Activated CD8-positive, alpha-beta memory T cell treated with anti-CD3 and anti-CD28 coated beads for 36 hours (primary cell): ENCODE measurements around the gene PARS2. TPM values are rescaled to one million over a fixed set of nuclear protein-coding genes. Genes with fewer than 3 reads are reported as not detected.

Experiments used
- CTCF ChIA-PET: fragments of 350-600 bp; sonication (Branson Sonifier 250); formaldehyde crosslinking; loops from one replicate; lab custom pipeline; 2021; ENCODE audit warnings: antibody characterized with exemption; lab: Charles Lee
- POLR2A ChIA-PET: fragments of 350-600 bp; sonication (Branson Sonifier 250); formaldehyde crosslinking; loops from one replicate; lab custom pipeline; 2021; ENCODE audit warnings: antibody characterized with exemption; lab: Charles Lee
- total RNA-seq, 2 experiments: library from RNA; stranded (reverse); gene quantifications; one replicate each; pipeline ENCODE4 v1.2.3, GENCODE V29; 2021

The PARS2 gene
- total RNA-seq: 1 to 10 TPM; 8.4 to 8.5 TPM

DNA sequence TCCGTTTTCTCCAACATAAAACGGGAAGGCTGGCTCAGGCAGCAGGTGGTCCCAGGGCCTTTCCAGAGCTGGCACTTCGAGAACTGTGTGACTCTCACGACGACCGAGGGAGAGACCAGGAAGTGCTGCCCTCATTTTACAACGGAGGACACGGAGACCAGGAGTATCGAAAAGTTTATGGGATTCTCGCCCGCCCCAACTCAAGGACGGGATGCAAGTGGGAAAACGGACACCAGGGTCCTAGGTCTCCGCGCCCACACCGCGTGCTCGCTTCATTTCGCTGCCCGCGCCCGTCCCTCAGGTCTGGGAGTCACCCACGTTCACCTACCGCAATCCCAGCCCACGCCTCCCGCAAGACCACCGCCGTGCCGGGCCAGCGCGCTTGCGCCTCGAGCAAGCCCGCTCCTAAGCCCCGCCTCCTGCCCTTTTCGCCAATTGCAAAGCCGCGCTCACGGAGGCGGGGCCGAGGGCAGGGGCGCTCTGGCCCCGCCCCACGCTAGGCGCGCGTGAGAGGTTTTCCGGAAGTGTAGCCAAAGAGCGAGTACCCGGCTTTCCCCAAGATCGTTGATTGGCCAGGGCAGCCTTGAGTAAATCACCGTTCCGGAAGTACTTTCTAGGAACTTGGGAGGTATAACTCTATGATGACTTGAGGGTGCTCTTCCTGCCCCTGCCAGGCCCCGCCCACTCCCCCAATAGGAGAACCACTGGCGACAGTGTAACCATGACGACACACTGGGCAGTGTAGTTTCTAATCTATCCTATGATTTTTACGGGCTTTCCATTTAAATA lies at the start of gene PARS2:
Gene PARS2 (minus strand): TSS at position 391 of the 789 bp plus-strand sequence. CDS start 5,362 bp downstream, outside the sequence.
- ChIA-PET CTCF (interaction anchor here (0.7 to 1.4 kb wide), 3 partner anchors 27 to 181 kb away, joined by 3 to 4 read pairs (median 3); no protein-coding TSS in a partner anchor), POLR2A (no interaction called here)

DNA sequence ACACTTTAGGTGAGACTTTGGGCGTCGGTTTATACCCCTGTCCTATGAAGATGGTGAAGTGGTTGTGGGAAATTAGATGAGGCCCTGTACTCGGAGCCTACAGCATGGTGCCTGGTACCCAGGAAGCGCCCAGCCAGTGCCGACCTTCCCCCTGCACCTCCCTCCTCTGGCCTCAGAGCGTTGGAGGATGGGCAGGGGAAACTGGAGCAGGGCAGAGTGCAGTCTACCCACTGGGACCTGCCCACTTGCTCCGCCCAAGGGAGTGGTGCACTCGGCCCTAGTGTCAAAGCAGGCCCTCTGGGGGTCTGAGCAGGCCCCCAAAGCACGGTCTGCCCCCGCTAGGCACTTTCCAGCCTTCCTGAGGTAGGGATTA lies 49.8 kb upstream of the PARS2 start:
- ChIA-PET POLR2A (no interaction called here), CTCF (interaction anchor here (1.1 to 1.4 kb wide), 3 partner anchors 142 to 324 kb away, joined by 3 to 5 read pairs (median 3); no protein-coding TSS in a partner anchor)

DNA sequence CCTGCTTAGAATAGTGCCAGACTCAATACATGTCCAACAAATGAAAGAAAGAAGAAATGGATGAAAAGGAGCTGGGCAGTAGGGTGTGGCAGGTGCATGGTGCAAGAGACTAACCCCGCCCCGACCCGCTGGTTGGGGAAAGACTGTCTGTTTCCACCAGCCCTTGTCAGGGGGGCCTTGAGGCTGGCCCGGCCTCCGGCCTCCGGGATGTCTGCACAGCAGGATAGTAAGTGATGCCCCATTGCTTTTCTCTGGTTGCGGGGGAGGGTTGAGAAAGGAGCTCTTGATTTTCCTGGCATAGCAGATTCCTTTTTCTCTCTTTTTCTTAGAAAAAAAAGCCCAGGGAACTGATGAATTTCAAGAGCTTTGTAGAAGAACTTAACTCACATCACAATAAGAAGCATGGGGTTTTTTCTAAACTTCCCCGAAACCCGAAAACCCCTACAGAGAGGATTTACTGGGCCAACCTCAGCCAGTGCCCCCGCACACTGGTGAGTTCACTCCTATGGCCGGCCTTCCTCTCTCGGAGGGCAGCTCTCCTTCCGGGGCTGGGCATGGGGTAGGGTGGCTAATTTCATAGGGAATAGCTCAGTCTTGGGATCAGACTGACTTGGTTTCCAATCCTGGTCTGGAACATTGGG lies 49.3 kb upstream of the PARS2 start:
- CTCF ChIA-PET: interaction anchor here (1.1 to 1.4 kb wide), 3 partner anchors 142 to 324 kb away, joined by 3 to 5 read pairs (median 3); no protein-coding TSS in a partner anchor
- POLR2A ChIA-PET: no interaction called here

DNA sequence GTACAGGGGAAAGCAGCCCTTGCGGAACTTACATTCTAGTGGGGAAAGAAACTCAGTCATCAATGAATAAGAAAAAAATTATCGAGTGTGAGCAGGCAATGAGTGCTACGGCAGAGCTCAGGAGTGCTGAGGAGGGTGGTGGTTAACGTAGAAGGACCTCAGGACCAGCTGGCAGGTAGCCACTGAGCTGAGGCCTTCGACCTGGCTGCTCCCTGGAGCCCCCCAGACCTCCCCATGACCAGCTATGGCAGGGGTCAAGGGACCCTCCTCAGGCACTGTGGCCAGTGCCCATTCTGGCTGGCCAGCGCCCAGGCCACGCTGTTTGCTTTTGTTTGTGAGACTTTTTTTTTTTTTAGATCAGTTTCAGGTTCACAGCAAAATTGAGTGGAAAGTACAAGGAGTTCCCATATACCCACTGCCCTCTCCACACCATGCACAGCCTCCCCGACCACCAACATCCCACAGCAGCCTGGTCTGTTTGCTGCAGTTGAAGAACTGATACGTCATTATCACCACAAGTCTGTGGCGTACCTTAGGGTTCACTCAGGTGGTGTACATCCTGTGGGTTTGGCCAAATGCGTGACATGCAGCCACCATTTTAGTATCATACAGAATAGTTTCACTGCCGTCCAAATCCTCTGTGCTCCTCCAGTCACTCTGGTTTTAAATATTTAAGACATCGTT lies 48.6 kb upstream of the PARS2 start:
- POLR2A ChIA-PET: interaction anchor here (0.7 kb wide), 1 partner anchor 10 kb away, joined by 5 read pairs; no protein-coding TSS in a partner anchor

DNA sequence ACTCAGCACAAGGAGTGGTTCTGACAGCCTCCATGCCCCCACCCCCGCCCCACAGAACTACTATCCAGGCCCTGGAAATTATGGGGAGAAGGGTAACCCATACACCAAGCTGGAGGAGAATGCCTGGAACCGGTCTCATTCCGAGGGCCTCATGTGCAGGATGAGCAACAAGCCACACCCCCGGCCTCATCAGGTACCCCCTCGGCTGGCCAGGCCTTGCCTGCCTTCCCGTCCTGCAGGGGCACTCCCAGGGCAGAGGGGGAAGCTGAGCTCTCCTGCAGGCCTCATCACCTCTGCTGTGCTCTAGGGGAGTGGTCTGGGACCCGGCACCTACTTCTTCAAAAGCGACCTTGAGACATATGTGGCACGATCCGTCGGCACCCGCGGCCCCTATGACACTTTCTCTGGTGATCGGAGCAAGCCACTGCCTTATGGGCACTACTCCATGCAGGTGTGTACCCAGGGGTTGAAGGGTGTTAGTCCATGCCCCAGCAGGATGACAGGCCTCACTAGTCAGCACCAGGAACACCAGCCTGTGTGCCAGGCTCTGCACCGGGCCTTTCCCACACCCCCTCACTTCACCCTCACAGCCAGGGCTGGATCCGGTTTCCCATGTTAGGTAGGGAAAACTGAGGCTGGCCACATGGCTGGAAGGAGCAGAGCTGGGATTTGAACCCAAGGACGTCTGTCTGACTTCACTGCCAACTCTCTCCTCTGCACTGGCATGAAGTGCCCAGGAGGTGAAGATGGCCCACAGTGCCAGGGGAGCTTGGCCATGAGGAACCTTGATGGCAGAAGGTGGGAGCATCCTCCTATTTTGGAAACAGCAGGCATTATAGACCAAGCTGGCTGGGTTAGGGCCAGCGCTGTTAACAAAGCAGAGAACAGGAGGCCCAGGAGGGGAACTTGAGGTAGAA lies 47.7 kb upstream of the PARS2 start:
- CTCF ChIA-PET: interaction anchor here (0.6 to 1.1 kb wide), 3 partner anchors 12 to 493 kb away, joined by 3 read pairs; no protein-coding TSS in a partner anchor
- POLR2A ChIA-PET: interaction anchor here (0.7 kb wide), 1 partner anchor 9 kb away, joined by 5 read pairs; no protein-coding TSS in a partner anchor

More for the DNA sequence above, 48.6 kb upstream of the PARS2 start:
- CTCF ChIA-PET: interaction anchor here (1.0 to 1.2 kb wide), 3 partner anchors 22 to 323 kb away, joined by 3 read pairs; no protein-coding TSS in a partner anchor

DNA sequence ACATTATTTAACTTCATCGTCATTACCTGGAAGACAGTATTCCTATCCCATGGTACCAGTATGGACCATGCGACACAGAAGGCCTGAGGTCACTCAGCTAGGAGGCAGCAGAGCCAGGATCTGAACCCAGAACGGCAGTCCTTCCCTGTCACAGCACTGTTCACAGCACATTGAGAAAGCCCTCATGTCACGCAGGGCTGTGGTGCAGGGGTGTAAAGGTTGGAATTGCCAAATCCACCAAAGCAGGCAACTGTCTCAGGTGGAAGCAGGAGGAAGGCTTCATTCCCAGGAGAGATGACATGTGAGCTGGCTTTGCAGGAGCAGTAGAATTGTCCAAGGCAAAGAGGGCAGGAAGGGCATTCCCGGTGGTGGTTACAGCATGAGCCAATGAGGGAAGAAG lies 46.7 kb upstream of the PARS2 start:
- POLR2A ChIA-PET: no interaction called here
- CTCF ChIA-PET: interaction anchor here (0.8 to 1.1 kb wide), 2 partner anchors 11 to 42 kb away, joined by 3 read pairs; no protein-coding TSS in a partner anchor

DNA sequence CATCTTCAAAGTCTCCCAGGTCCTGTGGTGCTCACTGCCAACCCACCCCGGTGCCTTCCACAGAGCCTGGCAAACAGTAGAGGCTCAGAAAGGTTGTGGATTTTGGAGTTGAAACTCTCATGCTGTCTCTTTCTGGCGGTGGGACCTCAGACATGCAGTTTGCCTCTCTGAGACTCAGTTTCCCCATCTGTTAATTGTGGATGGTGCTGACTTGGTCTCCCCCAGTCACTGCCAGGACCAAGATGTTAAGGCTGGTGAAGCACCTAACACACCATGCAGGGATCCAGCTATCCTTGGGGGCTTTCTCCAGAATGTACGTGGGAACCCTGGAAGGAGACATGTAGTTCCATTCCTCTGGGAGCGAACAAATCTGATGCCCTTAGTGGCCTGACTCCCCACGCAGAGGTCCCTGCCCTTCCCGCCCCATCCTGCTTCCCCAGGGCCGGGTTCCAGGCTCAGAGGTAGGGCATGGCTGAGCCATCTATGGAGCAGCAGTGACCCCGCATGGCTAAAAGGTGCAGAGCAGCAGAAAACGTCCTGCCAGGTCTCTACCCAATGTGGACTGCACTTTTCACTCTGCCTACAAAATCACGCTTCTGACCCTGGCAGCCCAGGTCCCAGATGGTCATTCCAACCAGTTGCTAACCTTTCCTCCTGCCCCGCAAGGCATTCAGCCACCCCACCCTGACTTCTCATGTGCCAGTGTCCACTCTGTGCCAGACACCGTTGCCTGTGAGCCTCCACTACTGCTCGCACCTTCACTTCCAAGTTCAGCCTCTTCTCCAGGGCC lies 46.0 kb upstream of the PARS2 start:
- CTCF ChIA-PET: interaction anchor here (0.8 to 1.6 kb wide), 10 partner anchors 9 to 321 kb away, joined by 3 to 9 read pairs (median 3); partner anchors contain the start of gene TTC22
- POLR2A ChIA-PET: no interaction called here

DNA sequence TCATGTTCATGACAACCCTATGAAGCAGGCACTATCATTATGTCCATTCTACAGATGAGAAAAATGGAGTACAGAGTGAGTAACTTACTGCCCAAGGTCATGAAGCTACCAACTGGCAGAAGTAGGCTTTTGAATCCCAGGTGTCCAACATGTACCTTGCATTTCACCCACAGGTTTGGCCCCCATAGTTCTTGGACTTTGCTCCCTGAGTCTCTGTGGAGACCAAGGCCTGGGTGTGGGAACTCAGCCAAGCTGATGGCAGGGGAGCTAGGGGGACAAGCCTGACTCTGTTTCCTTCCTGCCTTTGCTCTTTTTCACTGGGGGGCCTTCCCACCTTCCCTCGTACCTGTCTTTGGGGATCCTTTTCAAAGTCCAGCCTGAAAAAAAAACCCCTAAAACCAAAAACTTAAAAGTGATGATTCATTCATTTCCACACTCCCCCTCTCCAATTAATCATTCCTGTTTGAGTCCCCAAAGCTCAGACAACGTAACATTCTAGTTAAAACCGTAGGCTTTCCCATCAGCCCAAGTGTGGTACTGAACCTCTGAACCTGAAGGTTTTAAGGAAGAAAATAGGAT lies 45.3 kb upstream of the PARS2 start:
- ChIA-PET CTCF (interaction anchor here (0.7 to 1.6 kb wide), 10 partner anchors 8 to 320 kb away, joined by 3 to 9 read pairs (median 4); partner anchors contain the start of gene TTC22), POLR2A (no interaction called here)

DNA sequence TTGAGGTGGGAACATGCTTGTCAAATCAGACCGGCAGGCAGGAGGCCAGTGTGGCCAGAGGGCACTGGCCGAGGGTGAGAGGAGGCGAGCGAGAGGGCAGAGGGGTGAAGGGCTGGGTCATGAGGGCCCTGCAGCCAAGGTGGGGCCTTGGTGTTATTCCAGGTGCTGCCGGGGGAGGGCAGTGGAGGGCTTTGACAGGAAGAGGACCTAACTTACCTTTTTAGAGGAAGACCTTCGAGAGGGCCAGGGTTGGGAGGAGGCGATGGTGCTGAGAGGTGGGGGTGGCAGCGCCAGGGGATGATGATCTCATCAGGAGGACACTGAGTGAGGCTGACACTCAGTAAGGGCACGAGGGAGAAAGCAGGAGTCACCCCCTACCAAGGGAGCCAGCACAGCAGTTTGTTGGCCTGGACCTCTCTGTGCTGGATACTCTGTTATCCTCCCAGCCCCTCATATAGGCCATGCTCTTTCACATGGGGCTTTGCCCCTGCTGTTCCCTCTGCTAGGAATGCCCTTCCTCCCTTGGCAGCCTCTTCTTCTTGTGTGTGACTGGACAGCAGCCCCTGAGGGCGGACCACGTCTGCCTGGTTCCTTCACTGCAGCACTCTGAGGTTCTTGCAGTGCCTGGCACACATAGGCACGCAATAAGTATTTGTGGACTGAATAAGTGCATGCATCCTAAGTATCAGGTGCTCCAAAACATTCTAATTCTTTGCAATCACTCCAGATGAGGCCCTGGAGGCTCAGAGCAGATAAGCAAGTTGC lies 44.3 kb upstream of the PARS2 start:
- CTCF ChIA-PET: interaction anchor here (1.1 to 1.6 kb wide), 2 partner anchors 16 to 136 kb away, joined by 4 to 8 read pairs; no protein-coding TSS in a partner anchor
- POLR2A ChIA-PET: no interaction called here

DNA sequence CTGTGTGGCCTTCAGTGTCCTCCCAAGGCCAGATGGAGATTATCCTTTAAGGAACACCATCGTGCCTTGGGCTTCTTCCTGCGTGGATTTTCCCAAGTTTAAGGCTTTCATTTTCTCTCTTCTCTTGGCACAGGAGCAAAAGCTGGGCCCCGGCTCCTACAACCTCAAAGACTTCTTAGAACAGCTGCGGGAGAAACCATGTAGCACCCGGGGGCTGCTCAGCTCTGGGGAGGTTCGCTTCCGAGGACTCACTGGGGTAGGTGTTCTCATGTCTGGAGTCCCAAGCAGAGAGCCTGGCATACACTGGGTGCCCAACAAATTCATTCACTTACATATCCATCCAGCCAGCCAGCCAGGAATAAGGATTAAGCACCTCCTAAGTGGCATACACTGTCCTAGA lies 43.4 kb upstream of the PARS2 start:
- POLR2A ChIA-PET: interaction anchor here (0.6 kb wide), 1 partner anchor 8 kb away, joined by 3 read pairs; no protein-coding TSS in a partner anchor
- CTCF ChIA-PET: interaction anchor here (1.4 to 1.7 kb wide), 2 partner anchors 12 to 91 kb away, joined by 3 to 4 read pairs; no protein-coding TSS in a partner anchor

DNA sequence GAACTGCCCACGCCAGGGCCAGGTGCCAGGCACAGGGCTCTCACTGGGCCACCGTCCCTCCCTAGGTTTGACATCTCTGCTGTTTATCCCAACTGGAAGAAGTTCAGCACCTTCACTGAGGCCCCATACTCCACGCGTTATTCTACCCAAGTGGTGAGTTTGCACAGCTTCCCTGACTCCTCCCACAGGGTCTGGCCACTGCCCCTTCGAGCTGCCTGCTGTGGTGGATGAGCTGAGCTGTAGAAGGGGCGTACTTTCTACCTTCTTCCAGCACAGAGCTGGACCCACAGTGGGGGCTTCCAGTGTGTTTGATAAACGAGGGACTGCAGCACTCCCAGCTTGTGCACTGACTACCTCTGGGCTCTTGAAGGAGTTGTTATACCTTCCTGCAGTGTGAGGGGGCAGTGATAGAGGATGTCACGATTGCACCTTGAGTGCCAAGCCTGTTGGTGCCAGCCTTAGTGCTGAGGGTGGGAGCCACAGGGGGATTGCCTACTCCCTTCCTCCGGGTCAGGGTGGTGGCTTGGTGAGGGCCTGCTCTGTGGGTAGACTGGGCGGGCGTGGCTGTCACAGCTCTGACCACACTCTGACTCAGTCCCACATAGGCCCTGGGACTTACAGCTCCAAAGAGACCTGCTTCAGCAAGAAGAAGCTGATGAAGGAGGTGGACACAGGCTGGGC lies 42.7 kb upstream of the PARS2 start:
- CTCF ChIA-PET: interaction anchor here (0.9 to 1.7 kb wide), 4 partner anchors 12 to 92 kb away, joined by 3 to 4 read pairs (median 4); no protein-coding TSS in a partner anchor
- POLR2A ChIA-PET: interaction anchor here (0.6 kb wide), 1 partner anchor 8 kb away, joined by 3 read pairs; no protein-coding TSS in a partner anchor

DNA sequence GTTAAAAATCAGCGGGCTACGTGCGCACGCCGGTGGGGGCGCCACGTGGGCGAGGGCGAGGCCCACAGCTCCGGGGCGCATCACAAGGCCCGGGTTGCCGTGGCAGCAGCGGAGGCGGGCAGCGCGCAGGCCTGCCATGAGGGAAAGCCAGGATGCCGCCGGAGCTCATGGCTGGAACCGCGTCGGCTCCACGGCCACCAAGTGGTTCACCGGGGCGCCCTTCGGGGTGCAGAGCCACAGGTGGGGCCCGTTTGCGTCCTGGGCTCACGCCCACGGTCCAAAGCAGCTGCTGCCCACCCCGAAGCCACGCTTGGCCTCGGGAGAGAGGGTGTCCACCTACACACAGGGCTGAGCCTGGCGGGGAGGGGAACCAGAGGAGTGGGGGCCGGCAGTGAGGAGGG lies 41.7 kb upstream of the PARS2 start:
- POLR2A ChIA-PET: no interaction called here

DNA sequence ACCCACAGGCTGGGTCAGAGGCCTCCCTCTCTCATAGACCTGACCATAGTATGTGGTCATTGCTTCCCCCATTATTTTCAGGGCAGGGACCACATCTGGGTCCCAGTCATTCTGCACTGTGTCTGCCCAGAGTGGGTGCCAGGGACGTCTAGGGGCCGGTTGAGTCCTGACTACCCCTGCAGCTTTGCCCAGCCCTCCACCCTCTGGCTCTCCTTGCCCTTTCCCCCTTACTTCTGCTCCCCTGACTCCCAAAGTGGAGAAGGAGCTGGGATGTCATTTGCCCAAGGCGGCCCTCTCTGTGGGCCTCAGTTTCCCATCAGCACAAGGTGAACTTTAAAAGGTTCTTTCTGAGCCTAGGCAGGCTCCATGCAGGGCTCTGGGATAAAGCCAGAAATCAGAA lies 41.1 kb upstream of the PARS2 start:
- ChIA-PET POLR2A (interaction anchor here (0.6 kb wide), 1 partner anchor 317 kb away, joined by 3 read pairs; no protein-coding TSS in a partner anchor), CTCF (interaction anchor here (1.0 to 1.6 kb wide), 2 partner anchors 16 to 132 kb away, joined by 3 to 4 read pairs; no protein-coding TSS in a partner anchor)

More for the DNA sequence above, 41.7 kb upstream of the PARS2 start:
- CTCF ChIA-PET: interaction anchor here (1.2 to 1.6 kb wide), 2 partner anchors 14 to 132 kb away, joined by 4 read pairs; no protein-coding TSS in a partner anchor

DNA sequence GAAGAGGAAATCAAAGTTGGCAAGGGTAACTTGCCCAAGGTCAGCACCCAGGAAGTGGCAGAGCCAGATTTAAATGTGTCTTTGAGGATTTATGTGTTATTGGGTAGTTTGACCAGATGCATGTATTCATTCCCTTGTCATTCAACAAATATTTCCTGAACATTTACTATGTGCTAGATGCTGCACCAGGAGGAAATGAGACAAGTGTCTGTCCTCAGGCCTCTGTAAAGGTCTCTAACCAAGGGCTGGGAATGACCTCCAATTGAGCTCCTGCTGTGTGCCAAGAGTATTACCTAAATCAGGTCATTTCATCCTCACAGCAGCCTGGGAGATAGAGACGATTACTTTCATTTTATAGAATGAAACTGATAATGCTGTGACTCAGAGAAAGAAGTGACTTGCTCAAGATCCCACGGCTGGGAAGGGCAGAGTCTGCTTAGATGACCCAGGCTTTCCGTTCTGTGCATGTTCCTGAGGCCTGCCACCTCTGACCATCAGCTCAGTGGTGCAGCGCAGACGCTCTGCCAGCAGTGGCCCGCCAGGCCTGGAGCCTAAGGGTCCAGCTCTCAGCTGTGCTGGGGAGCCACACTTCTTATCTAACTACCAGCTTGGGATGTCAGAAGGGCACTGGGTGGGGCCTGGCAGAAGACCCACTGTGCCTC lies 40.3 kb upstream of the PARS2 start:
- ChIA-PET CTCF (interaction anchor here (1.0 to 1.6 kb wide), 2 partner anchors 15 to 131 kb away, joined by 3 to 4 read pairs; no protein-coding TSS in a partner anchor), POLR2A (no interaction called here)
